HG02610 (cell line): ENCODE data around the gene CRIP2.

ENCODE experiments used
- ATAC-seq: cut with Tn5 transposase; IDR thresholded peaks from one replicate; pipeline ENCODE4 v1.9.1; 2021; ENCODE audit warnings: mild to moderate bottlenecking, moderate library complexity; ENCODE audit not compliant: unreplicated experiment

CRIP2 gene

DNA sequence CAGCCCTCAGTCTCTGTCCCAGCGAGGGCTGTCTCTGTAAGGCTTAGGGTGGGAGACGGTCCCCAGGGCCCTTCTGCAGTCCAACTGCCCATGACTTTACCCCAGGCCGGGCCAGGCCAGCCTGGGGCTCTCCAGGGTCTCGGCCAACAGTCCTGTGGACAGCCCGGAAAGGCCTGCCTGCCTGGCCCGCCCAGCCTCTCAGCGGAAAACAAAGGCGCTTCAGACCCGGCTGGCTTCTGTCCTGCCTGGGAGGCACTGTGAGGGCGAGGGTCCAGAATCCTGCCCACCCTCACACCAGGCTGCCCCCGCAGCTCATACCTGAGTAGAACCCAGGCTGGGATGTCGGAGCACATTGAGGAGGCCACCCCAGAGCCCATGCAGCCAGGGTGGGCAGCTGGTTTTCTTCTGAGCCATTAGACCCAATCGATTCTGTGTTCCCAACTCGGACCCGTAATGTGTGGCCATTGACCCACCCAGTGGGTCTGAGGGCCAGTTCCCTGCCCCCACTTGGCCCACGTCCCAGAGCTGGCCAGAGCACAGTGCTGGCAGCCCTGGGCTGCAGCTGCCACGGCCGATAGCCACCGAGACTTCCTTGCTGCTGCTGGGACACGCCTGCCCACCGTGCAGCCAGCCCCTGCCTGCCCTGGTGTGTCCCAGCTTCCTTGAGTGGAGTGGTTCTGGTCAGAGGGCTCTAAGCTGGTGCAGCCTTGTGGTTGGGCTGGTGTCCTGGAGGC is 1.6 kb downstream of the CRIP2 start:
- ATAC-seq, result no peak

DNA sequence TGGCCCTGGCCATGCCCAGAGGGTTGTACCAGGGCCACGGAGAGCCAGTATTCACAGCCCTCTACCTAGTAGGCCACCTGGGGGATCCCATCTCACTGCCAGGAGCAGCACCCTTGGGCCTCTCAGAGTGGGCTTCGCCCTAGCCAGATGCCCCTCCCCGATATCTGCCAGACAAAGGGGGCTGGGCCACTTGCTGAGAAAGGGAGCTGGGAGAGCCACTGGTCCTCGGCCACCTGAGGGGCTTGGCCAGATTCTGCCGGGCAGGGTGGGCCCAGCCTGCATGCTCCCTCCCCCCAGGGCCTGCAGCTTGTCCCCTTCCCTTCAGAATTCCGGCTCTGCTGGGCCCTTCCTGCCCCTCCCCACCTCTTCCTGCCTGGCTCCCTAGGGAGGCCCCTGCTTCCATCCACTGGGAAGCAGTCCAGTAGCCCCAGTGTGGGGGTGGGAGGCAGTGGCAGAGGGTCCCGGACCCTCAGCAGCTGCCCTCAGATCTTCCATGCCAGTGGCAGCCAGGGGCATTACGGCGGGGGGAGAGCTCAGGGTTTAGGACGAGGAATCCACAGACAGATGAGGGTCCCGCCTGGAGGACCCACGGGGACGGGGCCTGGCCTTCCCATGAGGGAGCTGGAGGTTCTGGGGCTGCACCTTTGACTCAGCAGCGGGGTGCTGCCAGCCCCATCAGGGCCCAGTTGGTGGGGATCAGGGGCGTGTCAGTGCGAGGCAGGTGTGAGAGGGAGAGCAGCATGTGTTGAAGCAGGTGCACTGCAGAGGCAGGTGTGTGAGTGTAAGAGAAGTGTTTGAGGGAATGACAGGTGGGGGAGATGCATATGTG is 2.4 kb downstream of the CRIP2 start:
- ATAC-seq, result no peak

DNA sequence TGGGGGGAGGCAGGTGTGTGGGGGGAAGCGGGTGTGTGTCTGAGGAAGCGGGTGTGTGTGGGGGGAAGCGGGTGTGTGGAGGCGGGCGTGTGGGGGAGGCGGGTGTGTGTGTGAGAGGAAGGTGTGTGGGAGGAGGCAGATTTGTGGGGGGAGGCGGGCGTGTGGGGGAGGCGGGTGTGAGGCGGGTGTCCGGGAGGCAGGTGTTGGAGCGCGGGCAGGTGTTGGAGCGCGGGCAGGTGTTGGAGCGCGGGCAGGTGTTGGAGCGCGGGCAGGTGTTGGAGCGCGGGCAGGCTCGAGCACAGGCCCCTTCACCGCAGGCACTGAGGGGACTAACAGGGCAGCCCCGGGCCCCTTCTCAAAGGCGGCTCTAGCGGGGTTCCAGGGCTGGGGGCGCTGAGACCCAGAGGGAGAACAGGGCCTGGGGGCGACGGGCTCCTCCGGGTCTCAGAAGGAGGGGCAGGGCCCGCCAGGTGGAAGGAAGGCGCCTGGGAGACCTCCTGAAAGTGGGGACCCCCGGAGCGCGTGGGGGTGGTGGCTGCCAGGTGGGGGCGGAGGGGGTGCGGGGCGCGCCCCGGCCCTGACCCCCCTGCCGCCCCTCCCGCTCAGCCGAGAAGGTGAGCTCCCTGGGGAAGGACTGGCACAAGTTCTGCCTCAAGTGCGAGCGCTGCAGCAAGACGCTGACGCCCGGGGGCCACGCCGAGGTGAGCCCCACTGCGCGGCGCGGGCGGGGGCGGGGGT is 3.2 kb downstream of the CRIP2 start:
- ATAC-seq, result no peak

DNA sequence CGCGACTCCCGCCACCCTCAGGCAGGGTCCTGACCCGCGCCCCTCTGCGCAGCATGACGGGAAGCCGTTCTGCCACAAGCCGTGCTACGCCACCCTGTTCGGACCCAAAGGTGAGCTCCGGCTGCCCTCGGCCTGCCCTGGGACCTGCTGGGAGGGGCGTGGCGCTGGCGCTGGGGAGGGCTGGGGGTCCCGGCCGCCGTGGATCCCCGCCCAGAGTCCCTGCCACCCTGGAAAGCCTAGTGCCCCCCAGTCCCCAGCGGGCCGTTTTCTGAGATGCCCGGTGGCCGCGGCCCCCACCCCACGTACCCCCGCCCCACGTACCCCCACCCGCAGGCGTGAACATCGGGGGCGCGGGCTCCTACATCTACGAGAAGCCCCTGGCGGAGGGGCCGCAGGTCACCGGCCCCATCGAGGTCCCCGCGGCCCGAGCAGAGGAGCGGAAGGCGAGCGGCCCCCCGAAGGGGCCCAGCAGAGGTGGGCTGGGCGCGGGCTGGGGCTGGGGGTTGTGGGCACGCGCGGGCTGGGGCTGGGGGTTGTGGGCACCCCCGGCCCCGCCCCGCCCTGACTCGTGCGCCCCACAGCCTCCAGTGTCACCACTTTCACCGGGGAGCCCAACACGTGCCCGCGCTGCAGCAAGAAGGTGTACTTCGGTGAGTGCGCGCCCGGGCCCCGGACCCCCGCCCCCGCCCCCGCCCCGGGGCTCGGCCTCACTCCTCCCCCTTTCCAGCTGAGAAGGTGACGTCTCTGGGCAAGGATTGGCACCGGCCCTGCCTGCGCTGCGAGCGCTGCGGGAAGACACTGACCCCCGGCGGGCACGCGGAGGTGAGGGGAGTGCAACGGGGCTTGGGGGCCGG is 4.0 kb downstream of the CRIP2 start:
- no peak for ATAC-seq

DNA sequence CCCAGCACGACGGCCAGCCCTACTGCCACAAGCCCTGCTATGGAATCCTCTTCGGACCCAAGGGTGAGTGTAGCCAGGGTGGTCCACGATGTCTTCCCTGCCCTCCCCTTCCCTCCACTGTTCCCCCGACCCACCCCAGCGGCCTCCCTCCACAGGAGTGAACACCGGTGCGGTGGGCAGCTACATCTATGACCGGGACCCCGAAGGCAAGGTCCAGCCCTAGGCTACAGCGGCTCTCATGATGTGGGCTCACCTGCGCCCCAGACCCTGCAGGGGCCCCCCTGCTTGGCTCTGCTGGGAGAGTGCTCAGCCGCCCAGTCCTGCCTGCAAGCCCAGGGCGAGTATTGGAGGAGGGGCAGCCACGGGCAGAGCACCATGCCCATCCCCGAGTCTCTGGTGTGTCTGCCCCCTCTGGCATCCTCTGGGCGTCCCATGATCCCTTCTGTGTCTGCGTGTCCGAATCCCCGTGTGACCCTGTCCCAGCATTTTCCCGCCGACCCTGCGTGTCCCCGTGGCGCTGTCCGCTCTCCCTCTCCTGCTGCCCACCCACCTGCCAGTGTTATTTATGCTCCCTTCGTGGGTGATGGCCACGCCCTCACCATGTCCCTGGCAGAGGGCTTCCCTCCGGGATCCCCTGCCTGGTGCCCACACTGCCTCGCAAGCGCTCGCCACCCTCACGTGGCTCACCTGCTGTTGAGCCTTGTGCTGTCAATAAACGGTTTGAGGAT is 5.0 kb downstream of the CRIP2 start:
- ATAC-seq, result no peak

DNA sequence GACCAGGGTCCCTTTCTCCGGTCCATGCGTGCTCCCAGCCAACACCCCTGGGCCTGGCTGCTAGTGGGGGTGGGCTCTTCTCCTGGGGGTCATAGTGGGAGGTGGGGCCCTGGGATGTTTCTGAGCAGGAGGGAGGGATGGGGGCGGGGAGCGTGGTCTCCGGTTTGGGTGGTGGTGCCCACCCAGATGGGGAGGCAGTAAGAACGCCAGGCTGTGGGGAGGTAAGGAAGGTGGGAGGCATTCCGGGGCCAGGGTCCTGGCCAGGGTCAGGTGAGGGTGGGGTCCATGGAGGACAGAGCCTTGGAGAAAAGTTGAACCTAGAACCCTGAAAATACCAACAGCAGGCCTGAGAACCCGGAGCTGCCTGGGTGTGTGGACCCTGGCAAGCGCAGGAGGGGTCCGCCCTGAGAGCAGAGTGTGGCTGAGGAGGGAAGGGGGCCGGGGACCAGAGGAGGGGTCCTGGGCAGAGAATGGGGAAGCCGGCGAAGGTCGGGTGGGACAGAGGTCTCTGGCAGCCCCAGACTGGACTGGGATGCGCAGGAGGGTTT is 5.7 kb downstream of the CRIP2 start:
- ATAC-seq, result no peak

DNA sequence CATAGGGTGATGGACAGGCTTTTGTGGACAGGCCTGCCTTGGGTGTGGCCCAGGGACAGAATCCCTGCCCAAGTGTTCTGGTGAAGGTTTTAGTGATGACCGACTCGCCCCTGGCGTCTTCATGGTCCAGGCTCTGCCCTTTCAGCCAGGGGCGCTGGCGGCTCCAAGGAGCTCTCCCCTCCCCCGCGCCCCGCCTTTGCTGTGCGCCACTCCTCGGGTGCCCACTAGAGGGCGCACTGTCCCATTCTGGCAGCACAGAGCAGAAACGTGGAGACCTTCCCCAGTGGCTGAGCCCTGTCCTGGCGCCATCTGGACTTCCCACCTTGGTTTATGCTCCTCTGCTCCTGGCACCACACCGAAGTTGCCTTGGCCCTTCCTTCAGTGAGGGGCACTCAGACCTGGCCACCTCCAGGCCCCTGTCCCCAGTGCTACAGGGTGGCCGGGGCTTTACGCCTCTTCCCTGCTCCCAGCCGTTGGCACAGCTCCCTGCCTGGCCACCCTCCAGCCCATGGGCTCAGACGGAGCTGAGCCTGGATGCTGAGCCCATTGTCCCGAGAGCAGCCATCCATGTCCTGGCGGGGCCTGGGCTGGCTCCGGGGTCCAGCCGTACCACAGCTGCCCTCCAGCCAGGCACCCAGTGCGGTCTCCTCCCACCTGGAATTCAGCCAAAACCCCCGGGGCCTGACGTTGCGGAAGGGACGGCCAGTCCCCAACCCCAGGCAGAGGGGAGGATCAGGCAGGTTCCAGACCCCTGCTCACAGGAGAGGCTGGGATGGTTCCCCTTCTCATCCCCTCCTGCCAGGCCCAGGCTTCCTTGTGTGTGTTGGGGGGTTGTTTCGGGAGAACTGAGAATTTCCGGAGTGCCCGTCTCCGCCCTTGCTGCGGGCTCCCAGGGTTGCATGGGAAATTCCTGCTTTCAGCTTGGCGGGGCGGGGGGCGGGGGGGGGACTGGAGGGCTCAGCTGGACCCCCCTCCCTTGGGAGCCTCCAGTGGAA is 6.5 kb downstream of the CRIP2 start:
- ATAC-seq, result peak; percentile 1

DNA sequence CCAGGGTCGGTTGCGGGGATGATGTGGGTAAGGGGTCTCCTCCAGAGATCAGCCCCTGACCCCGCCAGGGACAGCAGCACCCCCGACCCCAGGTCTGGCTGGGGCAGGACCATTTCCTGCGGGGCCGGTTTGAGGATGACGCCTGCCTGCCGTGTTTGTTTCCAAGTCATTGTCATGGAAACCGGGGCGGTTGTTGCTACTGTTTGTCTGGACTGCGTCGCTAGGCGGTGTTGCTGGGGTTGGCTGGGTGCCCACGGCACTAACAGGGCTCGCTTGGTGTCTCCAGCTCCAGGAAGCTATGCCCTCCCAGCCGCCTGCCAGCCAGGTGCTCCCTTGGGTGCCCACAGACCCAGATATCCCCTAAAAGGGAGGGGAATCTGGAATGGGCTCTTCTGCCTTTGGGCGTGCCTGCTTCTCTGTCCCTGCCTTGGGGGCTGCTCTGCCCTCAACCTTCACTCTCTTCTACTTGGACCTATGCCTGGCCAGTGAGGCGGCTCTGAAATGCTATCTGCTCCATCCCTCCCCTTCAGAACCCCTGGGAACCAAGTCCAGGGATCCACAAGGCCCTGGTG is 7.4 kb downstream of the CRIP2 start:
- ATAC-seq, result peak; percentile 32

DNA sequence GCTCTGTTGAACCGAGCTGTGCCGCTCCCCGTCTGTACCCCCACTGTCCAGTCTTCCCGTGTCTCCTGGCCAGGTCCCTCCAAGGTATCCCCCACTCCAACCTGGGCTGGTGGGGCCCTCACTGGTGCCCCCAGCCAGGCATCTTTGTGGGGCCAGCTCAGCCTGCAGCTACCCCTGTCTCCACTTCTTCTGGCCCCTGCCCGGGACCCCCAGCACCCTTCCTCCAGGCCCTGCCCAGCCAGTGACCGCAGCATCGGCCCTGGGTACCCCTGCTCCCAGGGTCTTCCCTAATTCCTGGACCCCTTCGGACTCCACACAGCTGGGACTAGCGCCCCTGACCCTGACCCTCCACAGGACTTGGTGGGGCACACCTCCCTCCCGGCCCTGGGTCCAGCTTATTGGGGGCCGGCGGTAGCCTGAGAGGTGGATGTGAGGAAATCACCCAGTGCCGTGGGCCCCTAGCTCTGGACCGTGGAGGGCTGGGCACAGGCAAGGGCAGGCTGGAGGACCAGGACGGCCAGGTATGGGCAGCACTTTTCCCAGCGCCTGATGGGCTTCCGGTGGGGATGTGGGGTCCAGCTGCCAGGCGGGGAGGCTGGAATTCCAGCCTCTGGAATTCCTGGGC is 8.0 kb downstream of the CRIP2 start:
- ATAC-seq, result no peak

DNA sequence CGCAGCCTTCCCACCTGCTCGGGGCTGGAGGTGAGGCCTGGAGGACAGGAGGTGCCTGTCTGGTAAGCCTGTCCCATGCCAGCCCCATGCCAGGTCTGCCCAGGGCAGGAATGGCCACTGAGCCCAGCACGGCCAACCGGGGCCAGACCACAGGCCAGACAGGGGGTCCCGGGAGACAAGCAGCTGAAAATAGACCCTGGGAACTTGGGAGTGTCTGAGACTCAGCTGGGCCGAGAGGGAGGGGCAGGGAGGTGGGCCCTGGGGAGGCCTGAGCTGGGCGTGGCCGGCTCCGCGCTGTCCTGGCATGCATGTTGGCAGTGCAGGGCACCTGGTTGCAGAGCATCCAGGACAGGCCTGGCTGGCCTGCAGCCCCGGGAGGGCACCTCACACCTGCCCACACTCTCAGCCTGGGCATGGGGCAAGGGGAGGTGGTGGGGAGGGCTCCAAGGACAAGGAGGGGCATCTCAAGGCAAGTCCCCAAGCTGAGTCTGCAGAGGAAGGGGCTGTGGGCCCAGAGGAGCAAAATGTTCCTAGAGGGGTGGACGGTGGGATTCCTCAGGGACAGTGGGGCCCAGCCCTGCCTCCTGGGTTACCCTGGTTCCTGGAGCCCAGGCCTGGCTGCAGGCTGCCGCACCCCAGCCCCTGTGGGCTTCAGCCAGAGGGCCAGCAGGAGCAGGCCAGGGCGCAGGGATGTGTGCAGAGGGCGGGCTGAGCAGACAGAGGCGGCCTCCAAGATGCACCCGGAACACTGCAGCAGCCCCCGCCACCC is 8.9 kb downstream of the CRIP2 start:
- no peak for ATAC-seq

DNA sequence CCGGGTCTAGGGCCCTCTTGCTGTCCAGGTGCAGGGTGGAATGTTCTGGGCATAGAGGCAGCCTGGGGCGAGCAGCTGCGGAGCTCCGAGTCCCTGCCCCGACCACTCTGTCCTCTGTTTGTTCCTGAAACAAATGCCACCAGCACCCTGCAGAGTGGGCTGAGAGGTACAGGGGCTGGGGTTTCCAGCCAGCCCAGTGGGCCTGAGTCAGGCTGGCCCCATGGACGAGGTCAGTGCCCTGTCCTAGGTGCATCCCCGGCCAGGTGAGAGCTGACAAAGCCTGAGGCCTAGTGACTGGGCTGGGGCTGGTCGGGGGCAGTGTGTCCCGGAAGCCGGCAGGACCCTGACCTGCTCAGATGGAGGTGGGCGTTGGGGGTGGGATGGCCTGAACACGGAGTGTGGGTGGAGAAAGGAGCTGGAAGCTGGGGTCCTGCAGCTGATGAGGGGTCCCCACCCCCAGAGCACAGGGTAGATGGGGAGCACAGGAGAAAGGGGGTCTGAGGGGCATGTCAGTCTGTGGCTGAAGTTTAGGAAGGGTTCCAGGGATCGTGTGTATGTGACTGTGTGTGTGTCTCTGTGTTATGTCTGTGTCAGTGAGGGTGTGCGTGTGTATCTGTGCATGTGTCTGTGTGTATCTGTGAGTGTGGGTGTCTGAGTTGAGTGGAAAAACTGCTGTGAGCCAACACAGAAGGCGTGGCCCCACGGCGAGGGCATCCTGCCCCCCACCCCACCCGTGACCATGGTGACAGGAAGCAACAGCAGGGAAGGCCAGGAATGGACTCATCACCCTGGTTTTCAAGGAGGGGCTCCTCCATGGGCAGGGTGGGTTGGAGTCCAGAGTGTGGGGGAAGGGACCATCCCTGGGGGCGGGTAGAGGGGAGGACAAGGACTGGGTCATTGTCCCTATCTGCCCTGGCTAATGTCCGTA is 9.7 kb downstream of the CRIP2 start:
- no peak for ATAC-seq

DNA sequence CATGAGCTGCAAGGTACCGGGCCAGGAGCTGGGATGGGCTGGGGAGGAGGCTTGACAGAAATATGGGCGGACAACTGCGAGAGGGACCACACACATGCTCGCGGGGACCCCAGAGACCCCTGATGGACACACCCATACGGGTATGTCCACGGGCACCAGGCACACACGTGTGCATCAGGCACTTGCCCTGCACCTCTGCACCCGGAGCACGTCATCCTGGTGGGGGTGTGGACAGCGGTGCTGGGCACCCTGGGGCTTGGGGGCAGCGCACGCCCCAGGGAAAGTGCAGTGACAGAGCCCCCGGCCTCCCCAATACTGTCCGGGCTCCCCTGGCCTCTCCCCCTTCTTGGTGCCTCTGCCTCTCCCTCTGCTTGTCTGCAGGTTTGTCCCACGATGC is 10.4 kb downstream of the CRIP2 start:
- ATAC-seq, result no peak

DNA sequence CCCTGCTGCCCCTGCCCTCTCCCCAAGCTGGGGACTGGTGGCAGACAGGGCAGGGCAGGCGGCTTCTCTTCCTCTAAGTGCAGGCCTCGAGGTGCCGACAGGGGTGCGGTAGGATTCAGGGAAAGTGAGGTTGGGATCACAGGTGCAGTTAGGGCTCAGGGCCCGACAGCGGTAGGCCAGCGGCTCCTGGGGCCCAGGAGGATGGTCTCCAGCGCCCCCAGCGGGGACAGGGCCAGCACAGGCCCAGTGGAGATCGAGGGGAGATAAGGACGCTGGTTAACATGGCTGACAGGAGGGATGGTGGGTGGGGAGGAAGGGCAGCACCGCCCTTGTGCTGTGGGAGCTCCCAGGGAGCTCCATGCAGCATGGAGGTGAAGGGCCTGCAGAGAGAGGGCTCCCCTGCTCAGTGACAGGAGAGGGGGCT is 11.1 kb downstream of the CRIP2 start:
- ATAC-seq, result no peak

DNA sequence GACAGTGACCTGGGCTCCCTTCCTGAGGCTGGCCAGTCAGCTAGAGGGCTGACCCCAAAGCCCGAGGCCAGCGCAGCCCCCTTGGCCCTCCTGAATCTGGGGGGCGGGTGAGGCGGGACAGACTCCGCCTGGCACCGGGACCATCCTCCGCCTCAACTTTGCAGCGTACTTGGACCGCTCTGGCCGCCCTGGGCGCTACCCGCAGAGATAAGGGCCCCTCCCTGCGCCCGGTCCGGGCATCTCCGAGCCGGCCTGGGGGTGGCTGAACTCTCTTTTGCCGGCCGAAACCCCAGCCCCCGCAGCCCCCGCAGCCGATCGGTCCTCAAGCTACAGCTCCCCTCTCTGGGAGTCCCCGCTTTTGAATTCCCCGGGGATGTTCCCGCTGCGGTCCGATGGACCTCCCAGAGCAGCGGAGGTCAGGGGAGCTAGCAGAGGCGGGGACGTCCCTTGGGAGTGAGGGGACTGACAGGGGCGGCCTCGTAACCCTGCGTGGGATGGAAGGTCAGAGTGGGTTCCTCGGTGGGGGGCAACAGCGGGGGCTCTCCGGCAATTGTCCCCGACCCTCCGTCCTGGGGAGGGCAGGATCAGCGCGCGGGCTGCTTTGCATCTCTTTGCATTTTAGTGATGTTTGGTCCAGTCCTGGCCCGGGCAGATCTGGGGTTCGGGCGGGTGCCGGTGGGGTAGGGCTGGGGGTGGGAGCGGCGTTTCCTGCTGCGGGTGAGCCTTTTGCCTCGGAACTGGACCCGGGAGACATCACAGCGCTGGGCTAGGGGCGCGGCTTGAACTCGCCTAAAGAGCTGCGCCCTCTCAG is 11.7 kb downstream of the CRIP2 start, which contains the start of gene CRIP1:
Gene CRIP1, plus strand, starts transcription at position 724 of the 811 bp plus-strand sequence. CDS start 374 bp downstream, outside the sequence.
- ATAC-seq, result no peak

DNA sequence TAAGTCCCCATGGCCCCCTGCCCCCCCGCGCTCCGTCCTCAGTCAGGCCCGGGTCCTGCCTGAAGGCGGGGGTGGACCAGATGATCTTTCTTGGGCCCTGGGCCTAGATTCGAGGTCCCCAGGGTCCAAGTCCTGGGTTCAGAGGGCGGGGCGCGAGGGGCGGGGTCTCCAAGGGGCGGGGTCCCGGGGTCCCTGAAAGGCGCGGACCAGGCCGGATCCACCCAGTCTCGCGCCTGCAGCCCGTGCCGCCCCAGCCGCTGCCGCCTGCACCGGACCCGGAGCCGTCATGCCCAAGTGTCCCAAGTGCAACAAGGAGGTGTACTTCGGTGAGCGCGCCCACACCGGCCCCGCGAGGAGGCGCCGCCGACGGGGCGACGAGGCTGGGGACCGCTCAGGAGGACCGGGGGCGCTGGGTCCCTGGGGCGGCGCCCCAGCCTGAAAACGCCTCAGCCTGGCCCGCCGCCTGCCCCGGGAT is 12.4 kb downstream of the CRIP2 start:
- ATAC-seq, result no peak
